GM12864 (cell line): Measurements from ENCODE around the gene MYL12B.

Source experiments
- DNase-seq: peaks from one replicate; pipeline ENCODE4 v3.0.0-alpha.2; 2011; ENCODE audit warnings: low read depth
- H3K4me3 ChIP-seq: 2 replicates; pipeline ENCODE4 v1.5.1; 2011; ENCODE audit warnings: mild to moderate bottlenecking, low read depth, low read length, control low read depth
- CTCF ChIP-seq: IDR thresholded peaks from 2 replicates; pipeline ENCODE4 v1.5.1; 2011; ENCODE audit warnings: low read depth, mild to moderate bottlenecking, moderate library complexity, low read length, control low read depth, inconsistent platforms; ENCODE audit errors: missing control alignments

Gene MYL12B

GRCh38 chr18:3261373-3262233 lies at the start of gene MYL12B:
Gene MYL12B (plus strand): TSS chr18:3262133. CDS start chr18:3272899, 10,766 bp downstream.
- no peak for DNase-seq
- H3K4me3 ChIP-seq, result peak within 1 kb of the TSS; percentile 95
- TF ChIP-seq CTCF, result no peak

GRCh38 chr18:3212657-3213056 lies 49.3 kb upstream of the MYL12B start:
- no peak overlapping the region for H3K4me3 ChIP-seq
- no peak for DNase-seq
- no peak for TF ChIP-seq CTCF

- H3K4me3 ChIP-seq, result no peak overlapping the region
- no peak for TF ChIP-seq CTCF
- DNase-seq, result no peak
Observed at GRCh38 chr18:3213300-3214059, 48.5 kb upstream of the MYL12B start.

GRCh38 chr18:3214855-3215637 lies 46.9 kb upstream of the MYL12B start:
- TF ChIP-seq CTCF, result no peak
- H3K4me3 ChIP-seq, result no peak overlapping the region
- DNase-seq, result no peak

- no peak overlapping the region for H3K4me3 ChIP-seq
- no peak for TF ChIP-seq CTCF
- DNase-seq, result no peak
Observed at GRCh38 chr18:3216987-3217386, 44.9 kb upstream of the MYL12B start.

GRCh38 chr18:3217948-3218647 lies 43.8 kb upstream of the MYL12B start:
- no peak overlapping the region for H3K4me3 ChIP-seq
- TF ChIP-seq CTCF, result no peak
- no peak for DNase-seq
